MM.1S (cell line): ENCODE measurements around the gene AKAP13.
A peak's percentile ranks its signal among the peaks of the same experiment; 100 is the strongest.

Experiments
- DNase-seq: peaks from one replicate; pipeline ENCODE4 v3.0.0-alpha.2; 2015
- H2AFZ ChIP-seq: fragments of 300-600 bp; sonication (generic); 2 replicates; pipeline ENCODE4 v1.6.0; 2016; ENCODE audit warnings: antibody characterized with exemption, low read length
- H3F3A ChIP-seq: fragments of 300-600 bp; sonication (generic); 2 replicates; pipeline ENCODE4 v1.6.1; 2016; ENCODE audit warnings: mild to moderate bottlenecking, antibody characterized with exemption, low read length, moderate library complexity, mixed read lengths; ENCODE audit not compliant: insufficient read depth
- H3K27ac ChIP-seq: fragments of 300-600 bp; sonication (generic); 2 replicates; pipeline ENCODE4 v1.5.1; 2016; ENCODE audit warnings: mild to moderate bottlenecking, low read length
- H3K27me3 ChIP-seq: fragments of 300-600 bp; sonication (generic); replicated peaks from 2 replicates; pipeline ENCODE4 v1.6.0; 2016; ENCODE audit warnings: low read length; ENCODE audit not compliant: insufficient read depth
- H3K36me3 ChIP-seq: fragments of 300-600 bp; sonication (generic); replicated peaks from 2 replicates; pipeline ENCODE4 v1.6.1; 2016; ENCODE audit warnings: mild to moderate bottlenecking, low read length, mixed read lengths; ENCODE audit not compliant: insufficient read depth
- H3K4me1 ChIP-seq: fragments of 300-600 bp; sonication (generic); 2 replicates; pipeline ENCODE4 v1.6.1; 2016; ENCODE audit warnings: low read length, mixed read lengths
- H3K4me2 ChIP-seq: fragments of 300-600 bp; sonication (generic); 2 replicates; pipeline ENCODE4 v1.6.0; 2016; ENCODE audit warnings: low read depth, low read length
- H3K4me3 ChIP-seq: fragments of 300-600 bp; sonication (generic); 2 replicates; pipeline ENCODE4 v1.5.1; 2016; ENCODE audit warnings: low read length, mixed read lengths
- H3K79me2 ChIP-seq: fragments of 300-600 bp; sonication (generic); 2 replicates; pipeline ENCODE4 v1.6.1; 2016; ENCODE audit warnings: mixed run types, low read length, mixed read lengths
- H3K9ac ChIP-seq: fragments of 300-600 bp; sonication (generic); 2 replicates; pipeline ENCODE4 v1.6.1; 2016; ENCODE audit warnings: low read length, mixed read lengths
- H3K9me2 ChIP-seq: fragments of 300-600 bp; sonication (generic); replicated peaks from 2 replicates; pipeline ENCODE4 v1.6.1; 2016; ENCODE audit warnings: mild to moderate bottlenecking, low read length, mixed read lengths; ENCODE audit not compliant: insufficient read depth
- H3K9me3 ChIP-seq: fragments of 300-600 bp; sonication (generic); replicated peaks from 2 replicates; pipeline ENCODE4 v1.6.1; 2016; ENCODE audit warnings: mild to moderate bottlenecking, low read length, mixed read lengths; ENCODE audit not compliant: insufficient read depth
- H4K20me1 ChIP-seq: fragments of 300-600 bp; sonication (generic); 2 replicates; pipeline ENCODE4 v1.6.1; 2016; ENCODE audit warnings: mild to moderate bottlenecking, low read length, moderate library complexity, mixed read lengths; ENCODE audit not compliant: insufficient read depth
- CTCF ChIP-seq: fragments of 300-600 bp; sonication (generic); IDR thresholded peaks from 2 replicates; pipeline ENCODE4 v1.5.1; 2016; ENCODE audit warnings: antibody characterized with exemption, low read length, mixed read lengths
- EZH2 ChIP-seq: fragments of 300-600 bp; sonication (generic); optimal IDR thresholded peaks from 2 replicates; pipeline ENCODE3; 2017; ENCODE audit warnings: low read depth, mild to moderate bottlenecking, antibody characterized with exemption, low read length, mixed read lengths
- EZH2phosphoT487 ChIP-seq: fragments of 300-600 bp; sonication (generic); IDR thresholded peaks from 2 replicates; pipeline ENCODE4 v1.6.1; 2018; ENCODE audit warnings: antibody characterized with exemption, low read length

The AKAP13 gene

GRCh38 chr15:85730001-85730820 is 349.8 kb downstream of the AKAP13 start:
- H3K4me3 ChIP-seq, result no peak overlapping the region
- TF ChIP-seq CTCF, result peak; percentile 77
- TF ChIP-seq EZH2, result no peak
- no peaks in the 10 kb centered on the region for H3K4me1 ChIP-seq
- 0 out of 2 replicates have a peak, but pooled peaks cover 4% of the 10 kb centered on the region for H3F3A ChIP-seq
- no peaks in the 10 kb centered on the region for H3K9me3 ChIP-seq
- H3K9me2 ChIP-seq, result no peaks in the 10 kb centered on the region
- no peaks in the 10 kb centered on the region; the same call in none of the 2 replicates for H3K36me3 ChIP-seq
- H3K27ac ChIP-seq, result no peak overlapping the region
- DNase-seq, result peak; percentile 50
- H4K20me1 ChIP-seq, result no peaks in the 10 kb centered on the region
- no peak overlapping the region for H2AFZ ChIP-seq
- H3K9ac ChIP-seq, result no peak overlapping the region
- no peak overlapping the region for H3K4me2 ChIP-seq
- no peaks in the 10 kb centered on the region for H3K27me3 ChIP-seq
- H3K79me2 ChIP-seq, result no peaks in the 10 kb centered on the region

- Histone ChIP-seq H3K9ac (no peak overlapping the region), H3K4me2 (no peak overlapping the region), H3K4me1 (no peaks in the 10 kb centered on the region), H3K36me3 (no peaks in the 10 kb centered on the region; the same call in none of the 2 replicates), H3F3A (0 out of 2 replicates have a peak, but pooled peaks cover 4% of the 10 kb centered on the region), H3K4me3 (no peak overlapping the region), H3K27ac (no peak overlapping the region), H3K9me2 (no peaks in the 10 kb centered on the region), H3K9me3 (no peaks in the 10 kb centered on the region), H3K79me2 (no peaks in the 10 kb centered on the region), H3K27me3 (no peaks in the 10 kb centered on the region), H2AFZ (no peak overlapping the region), H4K20me1 (no peaks in the 10 kb centered on the region)
- TF ChIP-seq EZH2phosphoT487 (no peak), EZH2 (no peak)
- DNase-seq, result no peak
Observed at GRCh38 chr15:85733416-85733815, 353.0 kb downstream of the AKAP13 start.

- H2AFZ ChIP-seq, result no peak overlapping the region
- DNase-seq, result no peak
- H3K9me3 ChIP-seq, result no peaks in the 10 kb centered on the region
- no peak overlapping the region for H3K4me2 ChIP-seq
- H3K79me2 ChIP-seq, result no peaks in the 10 kb centered on the region
- no peaks in the 10 kb centered on the region for H3K4me1 ChIP-seq
- H3K36me3 ChIP-seq, result no peaks in the 10 kb centered on the region; the same call in none of the 2 replicates
- no peak overlapping the region for H3K4me3 ChIP-seq
- H3K9ac ChIP-seq, result no peak overlapping the region
- no peaks in the 10 kb centered on the region for H3K9me2 ChIP-seq
- no peaks in the 10 kb centered on the region for H3K27me3 ChIP-seq
- no peaks in the 10 kb centered on the region for H4K20me1 ChIP-seq
- TF ChIP-seq EZH2phosphoT487 (no peak), CTCF (no peak), EZH2 (no peak)
- H3F3A ChIP-seq, result no peaks in the 10 kb centered on the region
- H3K27ac ChIP-seq, result no peak overlapping the region
Observed at GRCh38 chr15:85737061-85737460, 356.7 kb downstream of the AKAP13 start.

- Histone ChIP-seq H3K27ac (no peak overlapping the region), H3K4me1 (no peaks in the 10 kb centered on the region), H3F3A (no peaks in the 10 kb centered on the region), H3K36me3 (no peaks in the 10 kb centered on the region; the same call in 1 of the 2 replicates), H3K9ac (no peak overlapping the region), H3K9me3 (no peaks in the 10 kb centered on the region), H3K4me2 (no peak overlapping the region), H4K20me1 (no peaks in the 10 kb centered on the region), H3K4me3 (no peak overlapping the region), H3K9me2 (no peaks in the 10 kb centered on the region), H3K27me3 (no peaks in the 10 kb centered on the region), H3K79me2 (no peaks in the 10 kb centered on the region), H2AFZ (no peak overlapping the region)
- TF ChIP-seq EZH2phosphoT487 (no peak), CTCF (no peak), EZH2 (no peak)
- DNase-seq, result no peak
Observed at GRCh38 chr15:85741021-85741421, 360.6 kb downstream of the AKAP13 start.
